Subcutaneous abdominal adipose tissue (tissue), 5 donors: ENCODE measurements around the gene CAMKMT.

ENCODE experiments used
- H3K27ac ChIP-seq: one replicate; pipeline ENCODE4 v1.7.0; 2013; ENCODE audit warnings: low read depth, mild to moderate bottlenecking, inconsistent platforms, low read length, moderate library complexity
- H3K27me3 ChIP-seq, 5 donors: one replicate each; pipeline ENCODE4 v1.7.0; 2013; ENCODE audit warnings: low read length in 5 of 5, inconsistent platforms in 1 of 5; ENCODE audit not compliant: control insufficient read depth in 5 of 5, insufficient read depth in 4 of 5
- H3K36me3 ChIP-seq, 5 donors: one replicate each; pipeline ENCODE4 v1.7.0; 2013; ENCODE audit warnings: low read length in 5 of 5; ENCODE audit not compliant: control insufficient read depth in 5 of 5, insufficient read depth in 5 of 5
- H3K4me1 ChIP-seq, 5 donors: one replicate each; pipeline ENCODE4 v1.7.0; 2013; ENCODE audit warnings: low read length in 5 of 5, mild to moderate bottlenecking in 3 of 5, moderate library complexity in 1 of 5; ENCODE audit not compliant: control insufficient read depth in 5 of 5, insufficient read depth in 5 of 5
- H3K4me3 ChIP-seq, 5 donors: one replicate each; pipeline ENCODE4 v1.7.0; 2013; ENCODE audit warnings: low read length in 5 of 5, low read depth in 1 of 5
- H3K9ac ChIP-seq, 5 donors: one replicate each; pipeline ENCODE4 v1.7.0; 2013; ENCODE audit warnings: low read length in 5 of 5, mild to moderate bottlenecking in 4 of 5, moderate library complexity in 3 of 5
- H3K9me3 ChIP-seq, 5 donors: one replicate each; pipeline ENCODE4 v1.7.0; 2013; ENCODE audit warnings: low read length in 5 of 5; ENCODE audit not compliant: control insufficient read depth in 5 of 5
- donor health status: healthy.
- donor health status: healthy.
- donor health status: healthy.
- donor health status: healthy.
- donor health status: healthy.

The CAMKMT gene

GRCh38 chr2:44777036-44777435, 415.3 kb downstream of the CAMKMT start:
- no peak overlapping the region for H3K4me3 ChIP-seq

GRCh38 chr2:44777537-44777936, 415.8 kb downstream of the CAMKMT start:
- peaks cover 0 to 10% (median 5%) of the 10 kb centered on the region in 5 donors for H3K9me3 ChIP-seq
- peaks cover 0 to 6% (median 0%) of the 10 kb centered on the region in 5 donors for H3K27me3 ChIP-seq
- no peak overlapping the region for H3K27ac ChIP-seq
- H3K9ac ChIP-seq, result no peak overlapping the region
- H3K4me3 ChIP-seq, result no peak overlapping the region
- H3K4me1 ChIP-seq, result peaks cover 0 to 17% (median 13%) of the 10 kb centered on the region in 5 donors
- no peaks in the 10 kb centered on the region for H3K36me3 ChIP-seq

More at GRCh38 chr2:44777036-44777435, 415.3 kb downstream of the CAMKMT start:
- Histone ChIP-seq H3K27me3 (peaks cover 0 to 6% (median 0%) of the 10 kb centered on the region in 5 donors), H3K36me3 (peaks cover 0 to under 1% (median 0%) of the 10 kb centered on the region in 5 donors), H3K27ac (no peak overlapping the region), H3K9ac (no peak overlapping the region), H3K9me3 (peaks cover 0 to 10% (median 5%) of the 10 kb centered on the region in 5 donors), H3K4me1 (peaks cover 0 to 17% (median 13%) of the 10 kb centered on the region in 5 donors)

- Histone ChIP-seq H3K36me3 (no peaks in the 10 kb centered on the region), H3K9me3 (peaks cover 0 to 10% (median 5%) of the 10 kb centered on the region in 5 donors), H3K4me1 (peaks cover 0 to 17% (median 13%) of the 10 kb centered on the region in 5 donors), H3K27me3 (peaks cover 0 to 6% (median 0%) of the 10 kb centered on the region in 5 donors), H3K27ac (no peak overlapping the region), H3K9ac (peak overlapping the region in 1 of 5 donors; percentile 11), H3K4me3 (peak overlapping the region in 2 of 5 donors; percentile 24 to 36)
Measured at GRCh38 chr2:44778221-44778654, 416.5 kb downstream of the CAMKMT start.

GRCh38 chr2:44778671-44779476, 417.1 kb downstream of the CAMKMT start:
- Histone ChIP-seq H3K4me3 (peak overlapping the region in 2 of 5 donors; percentile 24 to 36), H3K27ac (no peak overlapping the region), H3K36me3 (no peaks in the 10 kb centered on the region), H3K9ac (no peak overlapping the region), H3K9me3 (peaks cover 0 to 10% (median 5%) of the 10 kb centered on the region in 5 donors), H3K27me3 (peaks cover 0 to 6% (median 0%) of the 10 kb centered on the region in 5 donors), H3K4me1 (peaks cover 0 to 17% (median 13%) of the 10 kb centered on the region in 5 donors)

GRCh38 chr2:44779793-44780192, 418.0 kb downstream of the CAMKMT start:
- Histone ChIP-seq H3K27me3 (peaks cover 0 to 6% (median 0%) of the 10 kb centered on the region in 5 donors), H3K4me3 (no peak overlapping the region), H3K9ac (no peak overlapping the region), H3K27ac (no peak overlapping the region), H3K36me3 (no peaks in the 10 kb centered on the region), H3K4me1 (peaks cover 0 to 17% (median 13%) of the 10 kb centered on the region in 5 donors), H3K9me3 (peaks cover 0 to 10% (median 5%) of the 10 kb centered on the region in 5 donors)

- no peaks in the 10 kb centered on the region for H3K36me3 ChIP-seq
- H3K4me1 ChIP-seq, result peaks cover 0 to 17% (median 13%) of the 10 kb centered on the region in 5 donors
- H3K9ac ChIP-seq, result no peak overlapping the region
- peaks cover 0 to 10% (median 5%) of the 10 kb centered on the region in 5 donors for H3K9me3 ChIP-seq
- no peak overlapping the region for H3K27ac ChIP-seq
- H3K27me3 ChIP-seq, result peaks cover 0 to 6% (median 0%) of the 10 kb centered on the region in 5 donors
- no peak overlapping the region for H3K4me3 ChIP-seq
Measured at GRCh38 chr2:44780406-44780805, 418.7 kb downstream of the CAMKMT start.

GRCh38 chr2:44785433-44785832, 423.7 kb downstream of the CAMKMT start:
- Histone ChIP-seq H3K27ac (no peak overlapping the region), H3K36me3 (no peaks in the 10 kb centered on the region), H3K9ac (no peak overlapping the region), H3K4me1 (no peaks in the 10 kb centered on the region), H3K4me3 (no peak overlapping the region), H3K27me3 (peaks cover 0 to 4% (median 3%) of the 10 kb centered on the region in 5 donors), H3K9me3 (peaks cover 0 to 3% (median 2%) of the 10 kb centered on the region in 5 donors)

- Histone ChIP-seq H3K4me3 (no peak overlapping the region), H3K4me1 (no peaks in the 10 kb centered on the region), H3K36me3 (no peaks in the 10 kb centered on the region), H3K27me3 (peaks cover 0 to 7% (median 3%) of the 10 kb centered on the region in 5 donors), H3K9ac (no peak overlapping the region), H3K27ac (no peak overlapping the region), H3K9me3 (peaks cover 0 to 2% (median 0%) of the 10 kb centered on the region in 5 donors)
Measured at GRCh38 chr2:44786045-44786816, 424.5 kb downstream of the CAMKMT start.

GRCh38 chr2:44786817-44787214, 425.1 kb downstream of the CAMKMT start:
- peaks cover 0 to 7% (median 3%) of the 10 kb centered on the region in 5 donors for H3K27me3 ChIP-seq
- H3K4me3 ChIP-seq, result no peak overlapping the region
- H3K9me3 ChIP-seq, result peaks cover 0 to 2% (median 0%) of the 10 kb centered on the region in 5 donors
- no peaks in the 10 kb centered on the region for H3K4me1 ChIP-seq
- H3K9ac ChIP-seq, result no peak overlapping the region
- no peaks in the 10 kb centered on the region for H3K36me3 ChIP-seq
- H3K27ac ChIP-seq, result no peak overlapping the region
